Memory B cell (primary cell): ENCODE data around the gene LDLRAD3.

Experiments used
- ATAC-seq: fragments of 150-1000 bp; cut with Tn5 transposase; 2 replicates; pipeline ENCODE4 v1.10.0; 2021; ENCODE audit warnings: low read depth, mild to moderate bottlenecking, moderate library complexity
- DNase-seq, 2 donors: peaks; one replicate each; pipeline ENCODE4 v3.0.0; 2022; ENCODE audit warnings: low spot score in 2 of 2
- H3K27ac Mint-ChIP-seq: one replicate; pipeline ENCODE4 v1.8.0; 2022; ENCODE audit warnings: mild to moderate bottlenecking, moderate library complexity, mixed read lengths
- H3K27me3 Mint-ChIP-seq: one replicate; pipeline ENCODE4 v1.8.0; 2022; ENCODE audit warnings: mixed read lengths
- H3K36me3 Mint-ChIP-seq: one replicate; pipeline ENCODE4 v1.8.0; 2022; ENCODE audit warnings: mild to moderate bottlenecking, mixed read lengths
- H3K4me1 Mint-ChIP-seq: one replicate; pipeline ENCODE4 v1.8.0; 2022; ENCODE audit warnings: mixed read lengths
- H3K4me3 Mint-ChIP-seq: one replicate; pipeline ENCODE4 v1.8.0; 2022; ENCODE audit warnings: mild to moderate bottlenecking, moderate library complexity, mixed read lengths
- H3K9me3 Mint-ChIP-seq: one replicate; pipeline ENCODE4 v1.8.0; 2022; ENCODE audit warnings: mixed read lengths

The LDLRAD3 gene

DNA sequence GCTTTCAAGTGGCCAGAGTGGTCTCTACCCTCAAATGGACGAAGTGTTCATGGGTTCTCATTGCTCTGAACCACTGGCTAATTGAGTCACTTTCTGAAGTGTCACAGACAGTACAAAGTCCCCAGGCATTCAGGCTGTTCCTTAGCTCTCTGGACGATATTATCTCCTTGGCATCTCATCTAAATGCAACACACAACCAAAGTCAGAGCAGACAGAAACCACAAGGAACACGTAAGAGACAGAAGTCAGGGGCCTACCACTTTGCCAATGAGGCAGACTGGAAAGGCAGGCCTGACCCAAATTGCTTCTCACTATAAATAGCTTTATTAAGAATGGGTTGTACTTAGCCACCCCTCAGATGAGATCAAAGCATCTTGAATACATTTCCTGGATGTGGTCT, 29.0 kb upstream of the LDLRAD3 start:
- DNase-seq (no peak), ATAC-seq (no peak)
- H3K27ac Mint-ChIP-seq: no peak overlapping the region
- H3K27me3 Mint-ChIP-seq: peaks cover 1% of the 10 kb centered on the region
- no peaks in the 10 kb centered on the region for H3K4me1 Mint-ChIP-seq
- no peak overlapping the region for H3K4me3 Mint-ChIP-seq
- no peaks in the 10 kb centered on the region for H3K36me3 Mint-ChIP-seq
- H3K9me3 Mint-ChIP-seq: no peaks in the 10 kb centered on the region

GRCh38 chr11:35916270-35916669, 27.6 kb upstream of the LDLRAD3 start:
- no peaks in the 10 kb centered on the region for H3K36me3 Mint-ChIP-seq
- peaks cover 1% of the 10 kb centered on the region for H3K27me3 Mint-ChIP-seq
- ATAC-seq: no peak
- no peaks in the 10 kb centered on the region for H3K9me3 Mint-ChIP-seq
- H3K4me1 Mint-ChIP-seq: no peaks in the 10 kb centered on the region
- no peak overlapping the region for H3K4me3 Mint-ChIP-seq
- no peak overlapping the region for H3K27ac Mint-ChIP-seq
- no peak for DNase-seq

DNA sequence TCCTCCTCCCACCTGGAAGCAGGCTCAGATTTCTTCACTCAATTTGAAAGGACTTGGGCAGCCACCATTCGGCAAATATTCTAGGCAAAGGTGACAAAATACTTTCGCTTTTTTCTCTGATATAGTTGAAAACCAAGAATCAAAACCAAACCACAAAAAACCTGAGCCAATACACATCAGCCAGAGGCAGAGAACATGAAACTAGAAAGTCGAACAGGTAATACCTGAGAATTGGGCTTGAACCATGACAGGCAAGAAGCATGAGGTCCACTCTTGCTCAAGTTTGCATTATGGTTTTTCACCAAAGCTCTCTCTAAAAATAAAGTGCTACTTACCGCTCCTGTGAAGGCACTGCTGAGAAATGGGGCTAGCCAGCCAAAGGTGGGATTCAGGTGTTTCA, 26.2 kb upstream of the LDLRAD3 start:
- Mint-ChIP-seq H3K9me3 (no peaks in the 10 kb centered on the region), H3K27me3 (no peaks in the 10 kb centered on the region), H3K27ac (no peak overlapping the region), H3K4me1 (no peaks in the 10 kb centered on the region), H3K36me3 (no peaks in the 10 kb centered on the region), H3K4me3 (no peak overlapping the region)
- DNase-seq (no peak), ATAC-seq (no peak)

- no peaks in the 10 kb centered on the region for H3K27me3 Mint-ChIP-seq
- ATAC-seq: no peak
- no peaks in the 10 kb centered on the region for H3K36me3 Mint-ChIP-seq
- H3K4me1 Mint-ChIP-seq: no peaks in the 10 kb centered on the region
- DNase-seq: no peak
- no peaks in the 10 kb centered on the region for H3K9me3 Mint-ChIP-seq
- no peak overlapping the region for H3K27ac Mint-ChIP-seq
- H3K4me3 Mint-ChIP-seq: no peak overlapping the region
These were observed 25.1 kb upstream of the LDLRAD3 start for GRCh38 chr11:35918716-35919115.

- no peaks in the 10 kb centered on the region for H3K36me3 Mint-ChIP-seq
- no peak overlapping the region for H3K27ac Mint-ChIP-seq
- no peaks in the 10 kb centered on the region for H3K9me3 Mint-ChIP-seq
- H3K4me3 Mint-ChIP-seq: no peak overlapping the region
- no peak for ATAC-seq
- H3K27me3 Mint-ChIP-seq: no peaks in the 10 kb centered on the region
- DNase-seq: no peak
- no peaks in the 10 kb centered on the region for H3K4me1 Mint-ChIP-seq
These were observed 24.6 kb upstream of the LDLRAD3 start for GRCh38 chr11:35919244-35919643.

GRCh38 chr11:35923452-35923851, 20.4 kb upstream of the LDLRAD3 start:
- no peaks in the 10 kb centered on the region for H3K27me3 Mint-ChIP-seq
- no peak for DNase-seq

GRCh38 chr11:35924811-35925210, 19.1 kb upstream of the LDLRAD3 start:
- DNase-seq (no peak), ATAC-seq (no peak)
- H3K4me3 Mint-ChIP-seq: no peak overlapping the region
- H3K36me3 Mint-ChIP-seq: no peaks in the 10 kb centered on the region
- no peak overlapping the region for H3K27ac Mint-ChIP-seq
- H3K27me3 Mint-ChIP-seq: peaks cover 3% of the 10 kb centered on the region
- no peaks in the 10 kb centered on the region for H3K4me1 Mint-ChIP-seq
- no peaks in the 10 kb centered on the region for H3K9me3 Mint-ChIP-seq

More at GRCh38 chr11:35923452-35923851, 20.4 kb upstream of the LDLRAD3 start:
- ATAC-seq: no peak
- H3K4me3 Mint-ChIP-seq: no peak overlapping the region
- H3K27ac Mint-ChIP-seq: no peak overlapping the region
- H3K4me1 Mint-ChIP-seq: no peaks in the 10 kb centered on the region
- no peaks in the 10 kb centered on the region for H3K9me3 Mint-ChIP-seq
- H3K36me3 Mint-ChIP-seq: no peaks in the 10 kb centered on the region

DNA sequence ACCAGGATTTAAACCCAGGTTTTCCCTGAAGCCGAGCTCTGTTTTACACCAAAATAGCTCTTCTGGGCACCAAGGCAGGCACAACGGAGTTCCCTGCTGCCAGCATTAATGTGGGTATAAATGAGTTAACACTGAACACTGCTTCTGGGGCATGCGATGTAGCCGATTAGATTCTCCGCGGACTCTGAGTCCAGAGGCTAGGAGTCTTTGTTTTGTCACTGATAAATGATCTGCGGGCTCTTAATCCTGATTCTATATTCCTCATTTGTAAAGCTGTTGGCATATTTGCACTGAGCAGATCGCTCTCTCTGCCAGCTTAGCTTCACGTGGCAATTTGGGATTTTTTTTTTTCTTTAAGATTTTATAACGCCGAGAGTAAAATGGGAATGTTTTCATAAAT, 16.8 kb upstream of the LDLRAD3 start:
- Mint-ChIP-seq H3K36me3 (no peaks in the 10 kb centered on the region), H3K9me3 (no peaks in the 10 kb centered on the region), H3K27ac (no peak overlapping the region), H3K4me3 (no peak overlapping the region), H3K27me3 (peaks cover 5% of the 10 kb centered on the region), H3K4me1 (no peaks in the 10 kb centered on the region)
- DNase-seq (no peak), ATAC-seq (no peak)

- Mint-ChIP-seq H3K4me1 (no peaks in the 10 kb centered on the region), H3K9me3 (no peaks in the 10 kb centered on the region), H3K4me3 (no peak overlapping the region), H3K36me3 (no peaks in the 10 kb centered on the region), H3K27me3 (peaks cover 6% of the 10 kb centered on the region), H3K27ac (no peak overlapping the region)
- no peak for DNase-seq
- ATAC-seq: no peak
These were observed 16.2 kb upstream of the LDLRAD3 start for GRCh38 chr11:35927682-35928081.

- Mint-ChIP-seq H3K4me3 (no peak overlapping the region), H3K9me3 (no peaks in the 10 kb centered on the region), H3K36me3 (no peaks in the 10 kb centered on the region), H3K27ac (no peak overlapping the region), H3K4me1 (no peaks in the 10 kb centered on the region), H3K27me3 (peaks cover 9% of the 10 kb centered on the region)
- no peak for ATAC-seq
- no peak for DNase-seq
These were observed 15.0 kb upstream of the LDLRAD3 start for GRCh38 chr11:35928688-35929395.

DNA sequence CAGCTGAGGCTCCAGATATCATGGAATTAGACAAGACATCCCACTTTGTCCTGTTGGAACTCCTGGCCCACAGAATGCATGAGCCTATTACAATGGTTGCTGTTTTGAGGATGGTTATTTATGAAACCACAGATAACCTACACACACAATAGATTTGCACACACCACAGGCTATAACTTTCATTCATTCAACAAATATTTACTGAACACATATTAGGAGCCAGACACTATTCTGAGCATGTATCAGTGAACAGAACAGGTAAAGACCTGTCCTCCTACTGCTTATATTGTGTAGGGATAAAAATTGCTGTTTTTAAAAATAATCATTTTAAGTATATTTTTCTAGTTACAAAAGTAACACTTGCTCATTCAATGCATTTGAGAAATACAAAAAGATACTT, 13.4 kb upstream of the LDLRAD3 start:
- no peak for ATAC-seq
- Mint-ChIP-seq H3K4me3 (no peak overlapping the region), H3K9me3 (no peaks in the 10 kb centered on the region), H3K27me3 (peaks cover 12% of the 10 kb centered on the region), H3K36me3 (no peaks in the 10 kb centered on the region), H3K27ac (no peak overlapping the region), H3K4me1 (no peaks in the 10 kb centered on the region)
- no peak for DNase-seq

- Mint-ChIP-seq H3K36me3 (no peaks in the 10 kb centered on the region), H3K4me3 (no peak overlapping the region), H3K27me3 (peaks cover 12% of the 10 kb centered on the region), H3K4me1 (no peaks in the 10 kb centered on the region), H3K9me3 (no peaks in the 10 kb centered on the region), H3K27ac (no peak overlapping the region)
- ATAC-seq: no peak
- DNase-seq: no peak
These were observed 11.7 kb upstream of the LDLRAD3 start for GRCh38 chr11:35932121-35932520.

DNA sequence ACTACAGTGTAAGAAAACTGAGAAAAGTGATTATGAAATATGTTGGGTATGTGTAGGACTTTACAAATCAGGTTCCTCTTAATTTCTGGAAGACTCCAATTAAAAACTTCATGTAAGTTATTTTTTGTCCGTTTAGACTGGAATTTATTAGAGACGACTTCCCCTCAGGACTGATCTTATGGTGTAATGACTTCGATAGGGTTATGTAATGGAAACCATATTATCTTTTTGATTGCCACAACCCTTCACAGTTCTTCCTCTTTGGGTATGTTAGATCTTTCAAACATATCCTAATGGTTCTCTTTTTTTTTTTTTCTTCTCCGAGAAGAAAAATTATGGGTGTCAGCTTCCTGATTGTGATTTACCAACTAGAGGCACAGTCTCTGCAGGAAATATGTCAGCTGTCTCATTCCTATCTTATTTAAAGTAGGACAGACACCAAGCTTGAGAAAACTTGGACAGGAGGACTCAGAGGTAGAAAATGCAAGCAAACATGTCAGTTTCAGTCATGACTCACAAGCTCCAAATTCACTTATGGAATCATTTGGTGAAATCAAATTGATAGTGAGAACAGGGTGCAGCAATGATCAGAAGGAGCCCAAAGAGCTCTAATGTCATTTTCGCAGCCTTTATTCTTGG, 11.1 kb upstream of the LDLRAD3 start:
- peaks cover 12% of the 10 kb centered on the region for H3K27me3 Mint-ChIP-seq
- DNase-seq (no peak), ATAC-seq (no peak)
- H3K4me3 Mint-ChIP-seq: no peak overlapping the region
- no peaks in the 10 kb centered on the region for H3K4me1 Mint-ChIP-seq
- H3K36me3 Mint-ChIP-seq: no peaks in the 10 kb centered on the region
- H3K27ac Mint-ChIP-seq: no peak overlapping the region
- no peaks in the 10 kb centered on the region for H3K9me3 Mint-ChIP-seq

- DNase-seq (no peak), ATAC-seq (no peak)
- Mint-ChIP-seq H3K4me3 (no peak overlapping the region), H3K27ac (no peak overlapping the region), H3K4me1 (no peaks in the 10 kb centered on the region), H3K27me3 (peaks cover 12% of the 10 kb centered on the region), H3K36me3 (no peaks in the 10 kb centered on the region), H3K9me3 (no peaks in the 10 kb centered on the region)
These were observed 10.5 kb upstream of the LDLRAD3 start for GRCh38 chr11:35933320-35933871.

DNA sequence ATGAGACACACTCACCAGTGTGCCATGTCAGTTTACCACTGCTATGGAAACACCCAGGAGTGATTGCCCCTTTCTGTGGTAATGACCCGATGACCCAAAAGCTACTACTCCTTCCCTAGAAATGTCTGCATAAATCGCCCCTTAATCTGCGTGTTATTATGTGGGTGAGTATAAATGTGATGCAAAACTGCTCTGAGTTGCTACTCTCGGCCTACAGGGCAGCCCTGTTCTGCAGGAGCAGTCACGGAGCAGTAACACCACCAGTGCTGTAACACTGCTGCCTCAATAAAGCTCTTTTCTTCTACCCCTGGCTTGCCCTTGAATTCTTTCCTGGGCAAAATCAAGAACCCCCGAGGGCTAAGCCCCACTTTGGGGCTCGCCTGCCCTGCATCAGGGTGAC, 9.6 kb upstream of the LDLRAD3 start:
- H3K27me3 Mint-ChIP-seq: peaks cover 9% of the 10 kb centered on the region
- no peak overlapping the region for H3K27ac Mint-ChIP-seq
- no peaks in the 10 kb centered on the region for H3K36me3 Mint-ChIP-seq
- DNase-seq (no peak), ATAC-seq (no peak)
- H3K4me3 Mint-ChIP-seq: no peak overlapping the region
- H3K4me1 Mint-ChIP-seq: no peaks in the 10 kb centered on the region
- no peaks in the 10 kb centered on the region for H3K9me3 Mint-ChIP-seq
